NCI-H2107 treated with DMSO at 0.1 percent for 48 hours (cell line): ENCODE measurements around the gene NR2F6.
"Not testable (repeated sequence)": the region's sequence is repeated elsewhere in the genome, so short reads cannot be mapped to it uniquely, and the experiment has no call there.

ENCODE experiments used
- DNase-seq: peaks from one replicate; lab custom pipeline; 2025; ENCODE audit not compliant: unreplicated experiment; lab: John Stamatoyannopoulos, UW

Gene NR2F6

DNA sequence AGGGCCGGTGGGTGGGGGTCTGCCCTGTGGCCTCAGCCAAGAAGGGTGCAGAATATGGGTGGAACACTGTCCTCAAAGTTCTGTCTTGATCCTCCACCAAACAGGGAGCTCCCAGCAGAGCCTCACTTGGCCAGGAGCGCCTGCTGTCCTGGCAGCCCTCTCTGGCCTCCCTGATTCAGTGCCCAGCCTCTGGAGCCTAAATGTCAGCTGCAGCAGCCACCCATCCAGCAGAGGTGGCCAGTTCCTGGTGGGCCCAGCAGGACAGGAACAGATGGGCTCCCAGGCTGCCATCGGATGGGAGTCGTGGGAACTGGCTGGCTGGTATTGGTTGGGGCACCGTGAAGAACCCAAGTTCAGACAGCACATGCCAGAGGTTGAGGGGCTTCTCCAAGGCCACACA is 32.4 kb downstream of the NR2F6 start:
- no peak for DNase-seq

GRCh38 chr19:17211547-17212446 is 33.9 kb downstream of the NR2F6 start:
- no peak for DNase-seq

- DNase-seq, result no peak
Measured at GRCh38 chr19:17210296-17210695, 35.4 kb downstream of the NR2F6 start.

DNA sequence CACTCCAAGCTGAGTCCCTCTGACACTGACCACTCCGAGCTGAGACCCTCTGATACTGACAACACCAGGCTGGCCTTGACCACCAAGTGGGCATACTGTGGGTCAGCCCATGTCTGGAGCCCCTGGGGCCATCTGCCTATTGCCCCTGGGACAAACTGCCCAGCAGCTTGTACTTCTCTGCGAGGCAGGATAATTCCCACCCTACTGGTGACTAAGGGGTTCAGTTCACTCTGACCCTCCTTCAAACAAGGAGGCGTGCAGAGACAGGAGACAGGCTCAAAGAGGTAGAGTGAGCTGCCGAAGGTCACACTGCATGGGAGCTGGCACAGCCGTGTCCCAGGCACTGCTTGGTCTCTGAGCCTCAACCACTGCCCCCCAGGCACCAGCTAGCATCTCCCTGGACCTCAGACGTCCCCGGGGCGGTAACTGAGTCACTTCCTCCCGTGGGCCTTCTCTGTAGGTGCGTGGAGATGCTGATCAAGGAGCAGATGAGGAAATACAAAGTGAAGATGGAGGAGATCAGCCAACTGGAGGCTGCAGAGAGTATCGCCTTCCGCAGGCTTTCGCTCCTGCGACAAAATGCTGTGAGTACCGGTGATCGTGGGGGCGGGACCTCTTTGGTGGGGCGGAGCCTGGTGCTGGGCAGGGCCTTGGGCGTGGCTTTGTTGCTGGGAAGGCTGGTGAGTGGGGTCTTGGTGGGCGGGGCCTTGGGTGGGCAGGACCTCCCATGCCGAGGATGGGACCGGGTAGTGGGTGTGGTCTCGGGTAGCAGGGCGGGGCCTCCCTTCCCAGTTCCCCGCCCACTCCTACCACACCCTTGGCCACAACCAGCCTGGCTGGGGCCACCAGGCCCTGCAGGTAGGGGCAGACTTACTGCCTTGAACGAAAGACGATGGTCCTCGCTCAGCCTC is 36.3 kb downstream of the NR2F6 start:
- no peak for DNase-seq

GRCh38 chr19:17206736-17207581 is 38.8 kb downstream of the NR2F6 start:
- no peak for DNase-seq

- DNase-seq, result no peak
Measured at GRCh38 chr19:17205237-17206140, 40.2 kb downstream of the NR2F6 start.

- DNase-seq, result no peak
Measured at GRCh38 chr19:17202713-17203112, 43.0 kb downstream of the NR2F6 start.

DNA sequence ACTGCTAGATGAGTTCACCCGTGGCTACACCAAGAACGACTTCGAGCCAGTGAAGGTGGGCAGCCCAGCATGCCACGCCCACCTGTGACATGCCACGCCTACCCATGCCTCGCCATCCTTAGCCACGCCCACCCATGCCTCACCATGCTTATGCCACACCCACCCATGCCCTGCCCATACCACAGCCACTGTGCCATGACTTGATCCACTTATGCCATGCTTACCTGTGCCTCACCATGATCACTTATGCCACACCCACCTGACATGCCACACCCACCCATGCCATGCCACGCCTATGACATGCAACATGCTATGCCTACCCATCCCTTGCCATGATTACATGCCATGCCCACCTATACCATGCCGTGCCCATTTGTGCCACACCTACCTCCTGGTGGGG is 43.5 kb downstream of the NR2F6 start:
- no peak for DNase-seq

GRCh38 chr19:17200408-17201079 is 45.2 kb downstream of the NR2F6 start:
- DNase-seq, result no peak

- DNase-seq, result no peak
Measured at GRCh38 chr19:17197666-17198065, 48.1 kb downstream of the NR2F6 start.

GRCh38 chr19:17196610-17197009 is 49.1 kb downstream of the NR2F6 start:
- no peak for DNase-seq

DNA sequence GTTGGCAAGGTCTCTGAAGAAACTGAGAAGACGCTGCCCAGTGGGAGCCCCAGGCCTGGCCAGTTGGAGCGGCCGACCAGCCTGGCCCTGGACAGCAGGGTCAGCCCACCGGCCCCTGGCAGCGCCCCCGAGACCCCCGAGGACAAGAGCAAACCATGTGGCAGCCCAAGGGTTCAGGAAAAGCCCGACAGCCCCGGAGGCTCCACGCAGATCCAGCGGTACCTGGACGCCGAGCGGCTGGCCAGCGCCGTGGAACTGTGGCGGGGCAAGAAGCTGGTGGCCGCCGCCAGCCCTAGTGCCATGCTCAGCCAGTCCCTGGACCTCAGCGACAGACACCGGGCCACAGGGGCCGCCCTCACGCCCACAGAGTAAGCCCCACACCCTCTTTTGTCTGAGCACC is 50.6 kb downstream of the NR2F6 start:
- DNase-seq, result no peak

GRCh38 chr19:17194608-17195007 is 51.1 kb downstream of the NR2F6 start:
- DNase-seq, result no peak

DNA sequence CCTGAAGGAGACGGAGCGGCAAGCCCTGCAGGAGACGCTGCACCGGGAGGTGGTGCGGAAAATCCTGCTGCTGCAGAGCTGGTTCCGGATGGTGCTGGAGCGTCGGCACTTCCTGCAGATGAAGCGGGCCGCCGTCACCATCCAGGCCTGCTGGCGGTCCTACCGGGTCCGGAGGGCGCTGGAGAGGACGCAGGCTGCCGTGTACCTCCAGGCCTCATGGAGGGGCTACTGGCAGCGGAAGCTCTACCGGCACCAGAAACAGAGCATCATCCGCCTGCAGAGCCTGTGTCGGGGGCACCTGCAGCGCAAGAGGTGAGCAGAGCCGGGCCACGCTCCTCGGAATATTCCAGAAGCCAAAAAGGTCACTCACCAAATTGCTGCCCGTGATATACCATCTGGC is 53.0 kb downstream of the NR2F6 start:
- DNase-seq, result no peak

- DNase-seq, result not testable (repeated sequence)
Measured at GRCh38 chr19:17191736-17192135, 54.0 kb downstream of the NR2F6 start.

- no peak for DNase-seq
Measured at GRCh38 chr19:17185590-17185989, 60.1 kb downstream of the NR2F6 start.

DNA sequence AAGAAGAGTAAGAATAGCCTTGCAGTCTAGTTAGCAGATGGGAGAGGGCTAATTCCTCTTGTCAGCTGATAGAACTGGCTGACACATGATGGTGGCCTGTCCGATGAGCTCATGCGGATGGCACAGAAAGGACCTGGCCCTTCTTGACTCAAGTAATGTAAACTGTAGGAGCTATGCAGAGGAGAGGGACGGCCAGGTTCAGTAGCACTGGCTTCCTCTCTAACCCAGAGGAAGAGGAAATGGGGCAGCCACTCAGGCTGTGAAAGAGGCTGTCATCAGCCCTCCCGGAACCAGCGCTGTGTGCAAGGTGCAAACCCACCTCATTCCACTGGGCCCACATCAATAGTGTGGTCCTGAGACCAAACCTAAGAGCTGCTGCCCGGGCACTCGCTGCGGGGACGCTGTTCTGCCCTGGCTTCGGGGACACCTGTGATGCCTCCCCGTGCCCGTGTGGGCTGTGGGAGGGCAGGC is 61.3 kb downstream of the NR2F6 start:
- no peak for DNase-seq

DNA sequence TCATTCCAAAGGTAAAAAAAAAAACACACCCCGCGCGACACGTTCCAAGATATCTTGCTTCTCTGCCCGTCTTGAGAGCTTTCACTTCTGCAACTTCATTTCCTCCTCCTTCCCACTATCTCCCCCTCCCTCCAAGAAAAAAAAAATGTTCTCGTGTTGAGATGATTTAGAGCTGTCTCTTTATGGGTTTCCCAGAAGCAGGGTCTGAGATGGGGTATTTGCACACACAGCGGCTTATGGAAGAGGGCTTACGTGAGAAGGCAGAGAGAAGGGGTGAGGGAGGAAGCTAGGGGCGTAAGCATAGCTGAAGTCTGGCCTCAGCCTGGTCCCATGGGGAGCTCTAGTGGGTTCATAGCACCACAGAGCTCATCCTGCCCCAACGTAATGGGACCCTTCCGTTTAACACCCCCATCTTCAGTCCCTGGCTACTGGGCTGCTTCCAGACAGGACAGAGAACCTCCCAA is 61.8 kb downstream of the NR2F6 start:
- DNase-seq, result no peak

DNA sequence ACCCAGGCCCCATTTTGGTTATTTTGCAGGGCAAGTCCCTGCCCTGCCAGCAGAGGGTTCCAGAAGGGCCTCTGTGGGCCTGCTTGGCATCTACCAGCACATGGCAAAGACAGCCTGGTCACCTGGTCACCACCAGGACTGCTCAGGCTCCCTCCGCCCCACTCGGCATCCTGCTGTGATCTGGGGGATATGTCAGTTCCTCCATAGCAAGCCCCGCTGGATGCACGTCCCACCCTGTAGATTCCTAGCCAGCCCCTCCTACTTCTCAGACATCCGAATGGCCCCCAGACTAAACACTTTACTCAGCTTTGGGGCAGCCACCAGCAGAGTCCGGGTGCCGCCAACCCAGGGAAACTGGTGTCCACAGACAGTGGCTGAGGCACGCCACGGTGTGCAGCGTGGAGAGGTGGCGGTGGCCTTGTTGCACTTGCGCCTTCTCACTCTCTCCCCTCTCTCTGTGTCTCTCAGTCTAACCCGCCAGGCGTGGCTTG is 62.4 kb downstream of the NR2F6 start:
- no peak for DNase-seq
